ENCODE results near the gene CTNND2.

The CTNND2 gene

DNA sequence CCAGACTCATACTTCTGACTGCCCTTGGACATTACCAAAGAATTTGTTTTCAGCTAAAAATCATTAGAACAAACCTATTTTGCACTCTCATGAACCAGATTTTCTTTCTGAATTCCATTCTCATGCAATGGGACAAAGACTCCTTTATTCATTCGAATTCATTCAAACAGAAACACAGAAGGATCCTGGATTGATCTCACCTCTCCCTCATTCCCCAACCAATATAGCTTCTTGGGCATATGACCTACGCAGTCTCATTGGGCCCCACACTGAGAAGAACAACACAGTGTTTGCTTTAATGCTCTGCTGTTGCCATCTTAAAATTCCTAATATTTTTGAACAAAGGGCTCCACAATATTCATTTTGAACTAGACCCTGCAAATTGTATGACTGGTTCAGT is 392.4 kb downstream of the CTNND2 start:
- no peak for DNase-seq

DNA sequence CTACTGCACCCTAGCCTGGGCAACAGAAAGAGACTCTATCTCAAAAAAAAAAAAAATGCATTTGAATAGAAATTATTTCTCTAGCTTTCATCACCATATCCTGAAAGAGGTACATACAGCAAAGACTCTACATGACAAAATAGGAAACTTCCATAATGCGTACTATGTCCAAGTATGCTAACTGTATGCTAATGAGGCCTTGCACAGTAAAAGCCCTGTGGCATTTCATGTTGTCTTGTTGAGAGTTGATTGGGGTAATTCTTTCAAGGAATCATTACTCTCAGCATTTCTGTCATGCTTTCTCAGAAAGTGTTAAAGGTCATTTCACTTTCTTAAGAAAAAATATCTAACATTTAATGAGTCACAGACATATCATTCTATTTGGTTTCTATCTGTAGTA is 393.4 kb downstream of the CTNND2 start:
- DNase-seq, result no peak

DNA sequence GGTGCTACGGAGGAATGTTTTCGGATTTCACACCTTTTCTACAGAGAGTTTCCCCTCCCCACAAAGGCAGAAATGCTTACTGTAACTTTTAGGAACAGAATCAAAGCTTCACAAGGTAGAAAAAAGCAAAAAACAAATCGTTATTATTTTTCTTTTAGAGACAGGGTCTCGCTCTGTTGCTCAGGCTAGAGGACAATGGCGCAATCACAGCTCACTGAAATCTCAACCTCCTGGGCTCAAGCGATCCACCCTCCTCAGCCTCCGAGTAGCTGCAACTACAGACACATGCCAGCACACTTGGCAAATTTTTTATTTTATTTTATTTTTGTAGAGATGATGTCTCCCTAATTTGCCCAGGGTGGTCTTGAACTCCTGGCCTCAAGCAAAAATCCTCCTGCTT is 394.5 kb downstream of the CTNND2 start:
- no peak for DNase-seq

DNA sequence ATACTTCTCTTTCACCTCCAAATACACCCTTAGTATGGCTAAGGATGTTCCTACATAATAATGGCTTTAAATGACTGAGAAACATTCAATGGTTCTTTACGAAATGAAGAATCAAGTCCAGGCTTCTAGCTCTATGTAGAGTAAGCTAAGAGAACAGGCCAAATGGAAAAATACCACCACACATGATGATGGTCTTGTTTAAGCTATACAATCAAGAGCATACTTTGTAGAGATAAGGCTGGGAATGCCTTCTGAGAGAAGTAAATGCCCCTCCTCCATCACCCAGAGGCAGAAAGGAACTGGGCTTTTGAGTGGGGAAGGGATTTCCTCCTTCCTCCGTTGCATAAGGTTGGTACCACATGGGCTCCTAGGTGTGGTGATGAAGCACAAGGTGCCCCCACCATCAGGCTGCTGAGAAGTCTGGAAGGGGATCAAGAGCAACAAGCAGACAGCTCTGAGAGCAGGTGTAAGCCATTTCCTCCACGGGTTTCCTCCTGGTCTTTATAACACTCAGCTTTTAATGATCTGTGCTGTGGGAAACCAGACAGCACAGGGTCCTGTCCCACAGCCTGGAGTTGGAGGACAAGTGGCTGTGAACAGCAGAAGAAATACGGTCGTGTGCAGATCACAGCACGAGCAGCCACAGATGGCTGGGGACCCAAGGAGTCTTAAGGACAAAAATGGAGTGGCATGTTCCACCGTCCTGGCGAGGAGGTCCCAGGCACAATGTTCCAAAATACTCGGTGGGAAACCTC is 396.9 kb downstream of the CTNND2 start:
- no peak for DNase-seq

DNA sequence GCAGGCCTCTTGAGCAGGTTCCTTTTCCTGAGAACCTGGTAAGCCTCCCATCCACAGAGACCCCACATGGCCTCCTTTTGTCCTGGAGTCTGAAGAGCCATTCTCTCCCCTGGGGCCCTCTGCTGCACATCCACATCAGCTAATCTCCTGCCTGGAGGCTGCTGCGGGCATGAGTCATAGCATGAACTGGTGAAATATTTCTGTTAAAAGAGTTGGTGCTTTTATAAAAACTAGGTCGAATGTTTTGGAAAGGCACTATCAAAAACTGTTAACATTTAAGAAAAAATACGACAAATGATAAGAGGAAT is 399.4 kb downstream of the CTNND2 start:
- DNase-seq, result no peak

DNA sequence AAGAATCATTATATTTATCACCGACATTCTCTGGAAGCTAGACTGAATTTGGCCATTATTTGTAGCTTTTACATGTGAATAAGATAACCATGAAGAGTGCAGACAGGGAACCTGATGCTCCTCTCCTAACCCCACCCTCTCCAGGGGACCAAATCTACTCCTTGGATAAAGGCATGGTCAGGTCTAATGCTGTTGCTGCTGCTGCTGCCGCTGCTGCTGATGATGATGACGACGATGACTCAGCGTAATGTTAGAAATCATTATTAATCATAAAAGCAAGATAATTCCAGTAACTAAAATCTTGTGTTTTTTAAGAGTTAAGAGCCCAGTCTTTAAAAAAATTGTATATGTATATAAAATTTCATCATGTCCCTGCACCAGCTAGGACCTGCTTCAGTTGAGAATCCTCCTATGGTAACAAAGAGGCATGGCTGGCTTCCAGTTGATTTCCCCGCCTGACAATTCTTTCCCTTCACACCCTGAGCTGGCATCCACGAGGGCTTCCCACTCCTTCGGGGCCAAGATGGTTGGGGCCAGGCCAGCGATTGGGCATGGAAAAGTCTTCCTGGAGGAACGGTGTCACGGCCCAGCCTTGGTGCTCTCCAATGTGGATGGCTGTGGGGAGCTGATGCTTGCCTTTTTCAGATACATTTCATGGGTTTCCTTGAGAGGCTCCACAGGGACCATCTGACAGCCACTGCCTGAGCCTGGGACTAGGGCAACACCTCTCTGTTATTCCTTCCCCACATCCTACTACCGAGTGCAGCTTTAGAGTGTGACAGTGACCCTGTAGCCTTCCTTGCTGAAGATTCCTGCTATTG is 400.0 kb downstream of the CTNND2 start:
- no peak for DNase-seq

DNA sequence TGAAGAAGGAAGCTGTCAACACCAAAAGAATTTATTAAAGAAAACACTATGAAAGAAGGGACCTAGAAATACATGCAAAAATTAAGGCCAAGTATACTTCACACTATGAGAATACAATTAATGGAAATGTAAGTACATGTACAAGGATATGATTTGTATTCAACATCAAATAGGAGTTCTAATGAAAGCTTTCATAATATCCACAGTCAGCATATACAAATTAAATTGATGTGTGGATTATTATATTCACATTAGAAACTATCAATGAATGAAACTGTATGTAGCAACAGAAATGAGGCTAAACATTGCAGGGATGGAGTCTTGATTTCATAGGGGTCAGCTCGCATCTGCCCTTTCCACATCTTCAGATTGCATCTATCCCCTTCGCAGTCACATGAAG is 401.5 kb downstream of the CTNND2 start:
- no peak for DNase-seq

DNA sequence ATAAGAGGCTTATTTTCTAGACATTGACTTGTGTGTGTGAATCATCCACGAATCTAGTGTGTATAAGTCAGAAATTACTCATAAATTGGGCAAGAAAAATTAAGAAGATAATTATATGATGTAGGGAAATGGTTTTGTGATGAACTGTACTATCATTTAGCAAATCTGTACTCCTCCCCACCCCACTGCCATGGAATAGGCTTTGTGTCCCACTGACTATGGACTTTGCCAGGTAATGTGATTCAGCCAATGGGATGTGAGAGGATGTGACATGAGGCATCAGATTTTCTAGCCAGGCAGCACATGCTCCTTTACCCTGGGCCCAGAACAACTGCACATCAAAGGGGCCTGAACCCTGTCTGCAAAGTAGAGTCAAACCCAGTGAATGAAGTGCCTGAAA is 406.6 kb downstream of the CTNND2 start:
- DNase-seq, result no peak

DNA sequence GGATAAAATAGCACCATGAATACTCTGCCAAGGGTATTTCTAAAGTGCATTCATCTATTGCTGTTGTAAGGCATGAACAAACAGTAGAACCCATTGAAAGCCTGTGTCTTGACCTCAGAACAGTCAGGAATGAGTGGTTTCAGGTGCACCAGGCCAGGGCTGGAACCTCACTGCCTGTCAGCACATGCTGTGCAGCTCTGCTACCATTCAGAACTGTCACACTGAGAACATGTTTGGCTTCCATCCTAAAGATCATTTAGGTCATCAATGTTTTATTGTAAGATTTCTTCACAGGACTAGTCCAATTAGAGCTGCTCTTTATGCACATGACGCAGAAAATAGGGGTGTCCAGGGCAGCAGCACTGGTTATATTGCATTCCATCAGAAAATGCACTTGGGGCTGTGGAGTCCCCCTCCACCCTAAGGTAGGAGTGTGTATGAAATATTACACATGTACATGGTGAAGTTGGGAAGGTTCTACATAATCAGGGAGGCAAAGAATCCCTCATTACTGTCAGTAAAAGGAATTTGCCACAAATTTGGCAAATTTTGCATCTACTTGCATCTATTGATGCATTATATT is 408.0 kb downstream of the CTNND2 start:
- DNase-seq, result no peak

DNA sequence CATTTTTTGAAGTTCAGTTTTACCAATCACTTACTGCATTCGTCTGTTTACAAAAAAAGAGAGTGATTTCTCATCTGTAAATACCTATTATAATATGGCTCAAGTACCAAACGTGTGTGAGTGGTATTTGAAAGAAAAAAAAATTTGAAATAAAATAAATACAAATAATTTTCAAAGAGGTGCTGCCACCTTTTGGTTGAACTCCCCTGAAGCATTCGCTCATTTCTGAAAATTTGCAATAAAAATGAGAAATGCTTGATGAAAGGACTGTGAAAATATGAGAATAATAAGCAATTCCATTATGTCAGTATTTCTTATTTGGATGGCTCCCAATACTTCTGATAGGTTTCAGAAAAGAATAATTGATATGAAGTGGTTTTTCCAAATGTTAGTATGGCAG is 409.9 kb downstream of the CTNND2 start:
- no peak for DNase-seq

DNA sequence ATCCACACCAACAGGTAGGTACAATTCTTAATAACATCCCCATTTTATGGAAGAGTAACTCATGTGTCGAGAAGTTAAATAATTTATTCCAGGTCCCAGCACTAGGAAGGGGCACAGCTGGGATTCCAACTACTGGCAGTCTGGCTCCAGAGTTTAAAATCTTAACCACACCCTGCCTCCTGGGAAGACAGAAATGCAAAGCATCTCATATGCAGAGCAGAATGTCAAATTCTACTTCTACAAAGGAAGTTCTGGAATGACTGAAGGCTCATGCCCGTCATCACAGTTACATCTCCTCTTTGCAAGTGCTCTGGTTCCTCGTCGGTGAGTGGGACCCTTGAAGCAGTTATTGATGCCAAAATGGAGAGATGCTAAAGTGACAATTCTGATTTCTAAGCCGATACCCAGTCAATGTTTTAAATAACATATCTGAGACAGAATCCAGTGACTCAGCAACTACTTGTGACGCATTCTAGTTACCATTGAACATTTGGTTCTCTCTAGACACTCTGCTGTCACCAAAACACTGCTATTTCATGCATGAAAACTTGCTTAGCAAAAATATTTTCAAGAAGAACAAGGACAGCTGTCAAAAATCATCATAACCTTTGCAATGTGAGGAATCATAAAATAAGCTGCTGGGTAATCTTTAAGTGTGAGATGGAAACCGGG is 412.7 kb downstream of the CTNND2 start:
- no peak for DNase-seq

DNA sequence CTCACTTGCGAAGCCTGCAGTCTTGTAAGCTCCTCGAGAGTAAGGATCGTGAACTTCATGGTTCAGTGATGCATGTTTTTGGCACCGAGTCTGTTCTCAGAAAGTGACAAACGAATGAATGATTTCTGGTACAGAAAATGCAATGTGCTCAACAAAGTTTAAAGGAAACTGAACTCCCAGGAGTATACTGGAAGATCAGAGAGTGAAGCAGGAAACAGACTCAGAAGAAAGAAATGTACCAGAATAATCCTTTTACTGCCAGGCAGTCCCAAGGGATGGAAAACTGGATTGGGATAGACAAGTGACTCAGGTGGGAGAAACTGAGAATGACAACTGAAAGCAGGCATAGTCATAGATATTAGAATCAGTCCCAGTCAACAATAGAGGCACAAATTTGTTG is 420.6 kb downstream of the CTNND2 start:
- no peak for DNase-seq

DNA sequence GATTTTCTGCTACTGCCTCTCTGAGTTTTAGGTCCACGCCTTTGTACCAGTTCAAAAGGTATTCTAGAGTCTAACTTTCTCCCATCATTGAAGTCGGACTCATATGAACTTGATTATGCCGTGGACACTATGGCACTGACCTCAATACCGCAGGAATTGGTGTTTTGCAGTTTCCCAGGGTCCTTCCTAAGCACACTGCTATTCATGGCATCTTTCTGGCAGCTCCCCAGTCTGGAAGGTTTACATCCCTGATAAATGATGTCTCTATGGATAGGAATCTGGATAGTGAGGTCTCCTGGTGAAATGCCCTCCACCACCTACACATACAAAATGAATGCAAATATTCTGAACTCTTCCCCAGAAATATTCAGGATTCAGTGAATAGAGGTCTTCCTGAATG is 422.2 kb downstream of the CTNND2 start:
- DNase-seq, result no peak

DNA sequence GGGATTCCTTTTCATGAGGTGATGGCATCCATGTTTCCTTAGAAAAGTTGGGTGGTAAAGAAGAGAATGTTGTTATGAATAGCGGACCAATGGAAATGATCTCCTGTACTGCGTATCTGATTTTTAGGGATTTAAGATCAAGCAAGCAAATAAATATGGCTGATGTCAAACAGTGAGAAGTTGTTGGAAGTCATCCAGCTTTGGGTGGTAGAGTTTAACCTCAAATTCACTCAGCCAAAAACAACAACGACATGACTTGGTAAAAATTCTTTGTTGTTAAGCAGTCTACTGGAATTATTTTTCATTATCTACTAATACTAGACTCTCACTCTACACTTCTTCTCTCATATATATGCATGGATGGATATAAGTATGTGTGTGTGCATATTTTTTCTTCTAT is 426.5 kb downstream of the CTNND2 start:
- no peak for DNase-seq

DNA sequence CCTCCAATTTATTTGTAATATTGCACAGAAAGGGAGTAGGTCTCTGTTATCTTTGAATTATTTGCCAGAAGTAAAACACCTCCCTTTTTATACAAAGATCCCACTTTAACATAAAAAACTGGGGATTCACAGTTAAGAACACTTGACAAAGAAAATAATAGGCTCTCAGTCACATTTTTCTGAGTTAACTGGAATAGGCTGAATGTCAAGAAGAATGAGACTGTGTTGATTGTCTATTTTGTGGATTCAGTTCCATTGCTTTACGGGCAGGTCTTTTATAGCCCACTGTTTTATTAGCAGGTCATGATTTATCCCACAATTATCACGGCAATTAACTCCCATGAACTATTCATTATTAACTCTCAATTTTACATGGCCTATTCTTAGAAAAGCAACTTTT is 427.4 kb downstream of the CTNND2 start:
- DNase-seq, result no peak

DNA sequence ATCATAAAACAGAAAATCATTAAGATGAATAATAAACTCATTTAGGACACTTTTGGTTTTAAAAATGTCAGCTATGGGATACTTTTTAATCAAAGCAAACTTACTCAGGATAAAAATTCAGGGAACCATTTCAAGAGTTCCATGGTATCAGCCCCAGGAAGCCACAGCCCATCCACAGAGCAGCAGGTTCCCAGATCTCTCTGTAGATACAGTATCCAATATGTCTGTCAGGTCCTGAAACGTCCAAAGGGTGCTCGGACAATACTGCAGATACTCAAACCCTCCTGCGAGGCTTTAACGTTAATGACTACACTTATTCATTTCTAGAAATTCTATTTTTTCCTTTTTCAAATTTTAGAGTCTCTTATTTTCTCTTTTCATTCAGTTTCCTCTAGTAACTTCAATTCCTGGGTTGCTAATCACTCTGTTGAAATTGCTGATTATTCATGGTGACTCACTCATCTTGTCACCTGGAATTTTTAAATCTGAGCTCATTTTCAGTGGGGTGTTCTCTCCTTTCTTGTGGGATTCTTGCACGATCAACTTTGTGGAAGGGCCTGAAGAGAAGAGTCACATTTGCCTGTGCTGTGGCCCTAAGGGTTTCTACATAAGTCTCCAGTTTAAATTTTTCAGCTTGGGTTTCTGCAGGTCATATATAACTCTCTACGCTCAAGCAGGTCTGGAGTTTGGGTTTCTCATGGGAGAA is 435.8 kb downstream of the CTNND2 start:
- DNase-seq, result no peak

DNA sequence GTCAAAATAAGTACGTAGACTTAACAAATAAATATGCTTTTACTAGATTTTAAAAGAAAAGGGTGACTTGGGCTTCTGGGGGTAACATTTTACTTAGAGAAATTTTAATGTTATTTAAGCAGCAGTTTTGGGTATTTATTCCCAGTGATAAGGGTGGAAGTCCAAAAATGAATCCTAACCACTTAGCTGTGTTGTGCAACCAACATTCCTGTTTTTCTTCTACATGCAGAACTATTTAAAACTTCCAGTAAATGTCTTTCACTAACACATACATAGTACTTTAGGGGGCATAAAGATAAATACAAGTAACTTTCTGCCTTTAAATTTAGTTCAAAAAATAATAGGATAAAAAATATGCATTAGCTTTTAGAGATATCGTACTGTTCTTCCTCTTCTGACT is 436.7 kb downstream of the CTNND2 start:
- no peak for DNase-seq

DNA sequence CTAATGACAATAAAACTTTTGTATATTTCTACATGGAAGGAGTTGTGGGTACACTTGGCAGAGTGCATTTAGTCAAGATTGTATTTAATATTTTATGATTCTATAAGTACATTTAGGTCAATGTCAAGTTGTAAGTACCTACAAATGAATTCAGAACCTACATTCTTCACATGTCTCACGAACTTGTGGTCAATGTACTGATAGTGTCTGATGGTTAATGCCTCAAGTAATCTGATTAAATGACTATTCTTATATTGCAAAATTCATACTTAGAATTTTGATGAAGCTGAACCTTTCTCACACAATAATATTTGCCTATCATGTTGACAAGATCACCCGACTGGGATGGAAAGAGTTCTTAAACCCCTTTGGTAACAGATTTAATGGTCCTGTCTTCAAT is 444.5 kb downstream of the CTNND2 start:
- no peak for DNase-seq

DNA sequence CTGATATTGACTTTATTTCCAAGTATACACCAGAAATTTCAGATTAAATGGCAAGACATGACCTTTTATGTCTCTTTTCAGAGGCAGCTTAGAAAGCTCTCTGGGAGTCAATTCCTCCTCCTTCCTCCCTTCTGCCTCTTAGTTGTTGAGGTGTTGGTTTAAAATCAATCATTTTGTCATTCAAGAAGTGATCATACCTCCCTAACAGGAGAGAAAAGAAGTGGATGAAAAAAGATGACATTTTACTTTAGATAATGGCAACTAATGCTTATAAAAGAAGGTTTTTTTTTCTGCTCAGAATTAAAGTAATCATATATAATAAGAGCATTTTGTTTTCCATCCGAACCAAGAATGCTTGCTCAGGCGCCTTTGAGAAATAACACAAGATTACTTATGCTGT is 448.7 kb downstream of the CTNND2 start:
- DNase-seq, result no peak

DNA sequence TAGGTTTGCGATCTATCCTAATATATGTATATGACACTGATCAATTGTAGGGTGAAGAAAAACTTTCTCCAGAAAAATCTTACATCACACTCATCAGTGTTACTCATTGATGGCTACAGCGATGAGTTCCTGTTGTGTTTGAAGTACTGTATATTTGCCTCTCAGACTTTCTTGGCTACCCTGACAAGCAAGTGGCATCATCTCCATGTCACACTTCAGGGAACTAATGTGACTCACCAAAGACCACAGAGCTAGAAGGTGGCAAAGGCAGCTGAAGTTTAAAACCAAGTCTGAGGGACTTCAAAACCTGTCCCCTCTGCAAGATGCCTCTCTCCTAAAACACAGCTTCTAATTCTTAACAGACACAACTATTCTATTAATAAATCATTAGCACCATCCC is 451.4 kb downstream of the CTNND2 start:
- no peak for DNase-seq

DNA sequence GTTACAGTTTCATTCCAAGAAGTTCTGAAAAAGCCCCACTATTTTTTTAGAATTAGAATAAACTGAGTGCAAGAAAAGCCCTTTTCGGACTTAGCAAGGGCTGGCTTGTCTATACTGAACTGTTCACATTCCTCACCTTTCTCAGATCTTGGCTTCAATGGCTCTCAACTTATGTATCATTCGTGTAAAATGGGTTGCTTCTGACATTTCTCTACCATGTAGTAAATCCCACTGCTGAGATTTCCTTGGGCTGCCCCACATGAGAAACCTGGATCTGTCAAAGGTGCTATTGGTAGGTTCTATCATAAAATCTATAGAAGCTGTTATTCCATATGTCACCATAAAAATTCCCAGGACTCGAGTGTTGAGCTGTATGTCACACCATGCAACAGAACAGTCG is 454.3 kb downstream of the CTNND2 start:
- no peak for DNase-seq

DNA sequence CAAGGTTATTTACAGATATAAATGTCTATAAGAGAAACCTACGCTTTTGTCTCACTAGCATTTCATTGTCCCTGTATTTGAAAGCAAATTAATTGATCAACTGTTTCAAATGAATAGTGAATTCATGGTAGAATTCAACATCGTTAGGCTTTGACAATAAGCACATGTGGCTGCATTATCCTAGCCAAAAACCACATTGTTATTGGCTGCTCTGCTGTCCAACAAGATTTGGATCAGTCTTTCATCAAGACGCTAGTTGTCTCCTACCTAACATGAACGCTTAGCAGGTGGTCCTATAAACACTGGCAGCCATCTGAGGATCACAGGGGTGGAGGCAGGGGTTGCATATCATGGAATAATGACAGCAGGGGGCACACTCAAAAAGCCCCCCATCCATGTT is 455.0 kb downstream of the CTNND2 start:
- DNase-seq, result no peak

DNA sequence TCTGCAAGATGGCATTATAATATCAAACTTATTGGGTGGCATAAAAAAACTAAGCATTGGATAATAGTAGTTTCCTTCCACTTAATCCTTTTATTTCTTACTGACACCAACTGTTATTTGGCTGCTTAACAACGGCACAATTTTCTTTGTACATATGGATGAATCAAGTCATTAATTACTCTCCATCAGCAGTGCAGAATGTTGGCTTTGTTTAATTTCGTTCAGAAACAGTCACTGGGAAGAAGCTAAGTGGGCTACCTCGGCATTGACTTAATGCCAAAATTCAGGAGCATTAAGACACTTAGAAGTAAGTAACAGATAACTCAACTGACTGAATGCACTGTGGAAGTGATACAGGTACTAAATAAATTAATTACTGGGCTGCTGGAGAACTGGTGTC is 460.4 kb downstream of the CTNND2 start:
- DNase-seq, result no peak

Data from activated CD4-positive, alpha-beta T cell treated with anti-CD3 and anti-CD28 coated beads for 1 hour (primary cell).